H1 (cell line): Measurements from ENCODE around the gene FSCB. TPM values are rescaled to one million over a fixed set of nuclear protein-coding genes. Genes with fewer than 3 reads are reported as not detected.

ENCODE experiments used
- KDM1A ChIP-seq: fragments of 200-600, 300-600 bp; sonication (generic); IDR thresholded peaks from 2 replicates; pipeline ENCODE4 v1.7.1; 2016; ENCODE audit warnings: mild to moderate bottlenecking, low read length, borderline replicate concordance
- SAP30 ChIP-seq: fragments of 300-600 bp; sonication (generic); IDR thresholded peaks from 2 replicates; pipeline ENCODE4 v1.7.1; 2012; ENCODE audit warnings: low read length, moderate library complexity, mild to moderate bottlenecking, inconsistent platforms; ENCODE audit not compliant: insufficient read depth, insufficient replicate concordance
- SUZ12 ChIP-seq: fragments of 200-600 bp; sonication (generic); IDR thresholded peaks from 2 replicates; pipeline ENCODE4 v1.6.1; 2012; ENCODE audit warnings: mild to moderate bottlenecking, inconsistent platforms, low read length, moderate library complexity, mixed read lengths
- polyA plus RNA-seq, 7 experiments: library from polyadenylated mRNA; depleted of rRNA in 3 of 7; stranded (reverse) in 5 of 7; unstranded in 2 of 7; fragments of >200 nt in 5 of 7; fragments of 200-250 nt in 2 of 7; gene quantifications; 1 replicate in 5 of 7; 2 replicates in 1 of 7; 4 replicates in 1 of 7; pipeline versions ENCODE4 v1.2.1 to v1.2.3, GENCODE V29; 2011 to 2013; ENCODE audit warnings: missing spikeins in 2 of 7, mixed read lengths in 2 of 7
- total RNA-seq: library from RNA; stranded (reverse); fragmentation: NEBNext Ultra II Directional; extraction: Animal tissue kit (Norgen Biotek cat#: 25700); gene quantifications from 2 replicates; pipeline ENCODE4 v1.2.1, GENCODE V29; 2021
- TF ChIP-seq, protein P1 (sequence below): IDR thresholded peaks from 2 replicates; pipeline ENCODE4 v1.6.1; 2012; ENCODE audit warnings: low read length, inconsistent platforms

The FSCB gene
- total and polyA plus RNA-seq, 2 of the 8 experiments (the other 6 are each of a cell fraction or from before 2014, with no cell fraction given): not detected

- TF ChIP-seq SAP30 (no peak), SUZ12 (no peak), KDM1A (no peak)
- TF ChIP-seq, protein P1, sequence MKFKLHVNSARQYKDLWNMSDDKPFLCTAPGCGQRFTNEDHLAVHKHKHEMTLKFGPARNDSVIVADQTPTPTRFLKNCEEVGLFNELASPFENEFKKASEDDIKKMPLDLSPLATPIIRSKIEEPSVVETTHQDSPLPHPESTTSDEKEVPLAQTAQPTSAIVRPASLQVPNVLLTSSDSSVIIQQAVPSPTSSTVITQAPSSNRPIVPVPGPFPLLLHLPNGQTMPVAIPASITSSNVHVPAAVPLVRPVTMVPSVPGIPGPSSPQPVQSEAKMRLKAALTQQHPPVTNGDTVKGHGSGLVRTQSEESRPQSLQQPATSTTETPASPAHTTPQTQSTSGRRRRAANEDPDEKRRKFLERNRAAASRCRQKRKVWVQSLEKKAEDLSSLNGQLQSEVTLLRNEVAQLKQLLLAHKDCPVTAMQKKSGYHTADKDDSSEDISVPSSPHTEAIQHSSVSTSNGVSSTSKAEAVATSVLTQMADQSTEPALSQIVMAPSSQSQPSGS: no peak
Observed at GRCh38 chr14:44507183-44507582, at the start of gene FSCB (continued).
